ENCODE results near the gene DHX58. TPM values are rescaled to one million over a fixed set of nuclear protein-coding genes. Genes with fewer than 3 reads are reported as not detected.

The DHX58 gene
- polyA plus RNA-seq, 1 of the 3 experiments (the other 2 are of a cell fraction), result 1.2 TPM

DNA sequence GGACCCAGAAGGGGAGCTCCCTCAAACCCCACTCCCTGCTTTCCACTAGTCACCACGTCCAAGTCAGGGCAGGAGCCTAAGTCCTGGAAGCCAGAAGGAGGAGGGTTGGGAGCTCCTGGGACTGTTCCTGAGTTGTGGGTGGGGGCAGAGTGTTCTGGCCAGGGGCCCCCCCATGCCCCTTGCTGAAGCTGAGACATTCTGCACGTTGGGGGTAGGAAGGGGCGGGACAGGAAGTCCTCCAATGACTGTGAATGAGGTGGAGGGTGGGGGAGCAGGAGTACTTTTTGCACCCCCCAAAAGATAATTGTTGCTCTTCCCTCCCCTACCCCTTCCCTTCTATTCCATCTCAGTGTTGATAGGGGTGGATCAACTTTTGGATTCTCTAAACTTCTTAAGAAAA lies 40.7 kb downstream of the DHX58 start:
- H3K27ac ChIP-seq (ENCODE audit: low read depth in 2 of 2, low read length in 1 of 2), result no peak overlapping the region
- H4K20me1 ChIP-seq (ENCODE audit: insufficient read depth), result no peaks in the 10 kb centered on the region
- WGBS (ENCODE audit: low lambda C conversion rate), result 42% methylated on average over 3 of the region's 3 CpGs
- TF ChIP-seq, protein P1, sequence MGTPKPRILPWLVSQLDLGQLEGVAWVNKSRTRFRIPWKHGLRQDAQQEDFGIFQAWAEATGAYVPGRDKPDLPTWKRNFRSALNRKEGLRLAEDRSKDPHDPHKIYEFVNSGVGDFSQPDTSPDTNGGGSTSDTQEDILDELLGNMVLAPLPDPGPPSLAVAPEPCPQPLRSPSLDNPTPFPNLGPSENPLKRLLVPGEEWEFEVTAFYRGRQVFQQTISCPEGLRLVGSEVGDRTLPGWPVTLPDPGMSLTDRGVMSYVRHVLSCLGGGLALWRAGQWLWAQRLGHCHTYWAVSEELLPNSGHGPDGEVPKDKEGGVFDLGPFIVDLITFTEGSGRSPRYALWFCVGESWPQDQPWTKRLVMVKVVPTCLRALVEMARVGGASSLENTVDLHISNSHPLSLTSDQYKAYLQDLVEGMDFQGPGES (IDR thresholded peaks at IDR 0.05; ENCODE audit: low read depth, low read length), result no peak
- TF ChIP-seq NFIC (IDR thresholded peaks at IDR 0.05; ENCODE audit: borderline replicate concordance) (no peak), YY1 (IDR thresholded peaks at IDR 0.05; ENCODE audit: low read depth) (no peak), MXI1 (IDR thresholded peaks at IDR 0.05; ENCODE audit: low read depth, low read length) (no peak), MEF2A (IDR thresholded peaks at IDR 0.05; ENCODE audit: borderline replicate concordance, low read depth) (no peak), TCF12 (IDR thresholded peaks at IDR 0.05) (no peak), FOSL2 (IDR thresholded peaks at IDR 0.05; ENCODE audit: borderline replicate concordance, low read depth) (no peak)
- no peaks in the 10 kb centered on the region for H3K9me3 ChIP-seq
- no peak overlapping the region for H3K9ac ChIP-seq
- no peak for DNase-seq
- ChIA-PET CTCF (interaction anchor here (0.6 to 4.5 kb wide), 17 partner anchors 9 to 112 kb away, joined by 3 to 20 read pairs (median 5); partner anchors contain the start of gene NKIRAS2), POLR2A (no interaction called here)
- no peaks in the 10 kb centered on the region for H3K27me3 ChIP-seq (ENCODE audit: insufficient read depth)
- no peaks in the 10 kb centered on the region for H3K79me2 ChIP-seq (ENCODE audit: insufficient read depth)
- peak overlapping the region in 1 of 2 experiments; percentile 42; a peak in 1 of 4 replicates for H3K4me3 ChIP-seq (ENCODE audit: low read depth in 2 of 2, low read length in 1 of 2)
- no peaks in the 10 kb centered on the region for H3K36me3 ChIP-seq (replicated peaks in 1 of 2; ENCODE audit: control insufficient read depth in 1 of 2, insufficient read depth in 2 of 2, low read length in 1 of 2)
- H3K9me2 ChIP-seq, result no peaks in the 10 kb centered on the region
- peak overlapping the region; percentile 52 for H3K4me2 ChIP-seq
- 0 out of 2 replicates have a peak overlapping the region, but pooled peaks have one; percentile 51 for H2AFZ ChIP-seq (ENCODE audit: low read depth)
- H3F3A ChIP-seq (replicated peaks; ENCODE audit: insufficient read depth), result peaks cover 6% of the 10 kb centered on the region
- H3K4me1 ChIP-seq (ENCODE audit: control insufficient read depth in 1 of 2, insufficient read depth in 2 of 2, low read depth in 1 of 2, low read length in 1 of 2), result peaks cover 0 to 12% of the 10 kb centered on the region in 2 experiments; a peak in 1 of 4 replicates

DNA sequence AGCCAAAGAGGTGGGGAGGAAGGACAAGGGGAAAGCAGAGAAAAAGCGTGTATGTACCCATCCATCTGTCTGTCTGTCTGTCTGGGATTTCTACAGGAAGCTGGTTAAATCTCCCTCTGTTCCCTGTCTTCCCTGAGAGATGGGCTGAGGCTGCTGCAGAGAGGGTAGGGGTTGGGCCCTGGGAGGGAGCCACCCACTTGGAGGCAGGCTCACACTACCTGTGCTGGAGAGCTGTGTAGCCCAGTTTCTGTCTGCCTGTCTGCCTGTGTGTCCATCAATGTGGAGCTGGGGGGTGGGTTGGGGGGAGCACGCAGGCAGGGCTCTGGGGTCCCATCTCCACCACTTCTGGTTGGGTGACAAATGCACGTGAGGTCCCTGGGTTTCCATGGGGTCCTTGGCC lies 43.5 kb downstream of the DHX58 start:
- Histone ChIP-seq H3K9me3 (no peaks in the 10 kb centered on the region), H3K4me3 (ENCODE audit: low read depth in 2 of 2, low read length in 1 of 2) (no peak overlapping the region), H3K4me1 (ENCODE audit: control insufficient read depth in 1 of 2, insufficient read depth in 2 of 2, low read depth in 1 of 2, low read length in 1 of 2) (peaks cover 0 to 12% of the 10 kb centered on the region in 2 experiments; a peak in 1 of 4 replicates), H3K27me3 (ENCODE audit: insufficient read depth) (no peaks in the 10 kb centered on the region), H4K20me1 (ENCODE audit: insufficient read depth) (no peaks in the 10 kb centered on the region), H3F3A (replicated peaks; ENCODE audit: insufficient read depth) (peaks cover 6% of the 10 kb centered on the region), H2AFZ (ENCODE audit: low read depth) (no peak overlapping the region), H3K9ac (no peak overlapping the region), H3K9me2 (no peaks in the 10 kb centered on the region), H3K4me2 (no peak overlapping the region), H3K27ac (ENCODE audit: low read depth in 2 of 2, low read length in 1 of 2) (no peak overlapping the region), H3K79me2 (ENCODE audit: insufficient read depth) (no peaks in the 10 kb centered on the region), H3K36me3 (replicated peaks in 1 of 2; ENCODE audit: control insufficient read depth in 1 of 2, insufficient read depth in 2 of 2, low read length in 1 of 2) (no peaks in the 10 kb centered on the region)
- CTCF ChIA-PET, result interaction anchor here (1.6 to 5.3 kb wide), 10 partner anchors 8 to 111 kb away, joined by 5 to 187 read pairs (median 15); partner anchors contain the start of genes DHX58, DNAJC7, NKIRAS2 and ZNF385C
- TF ChIP-seq, protein P2, sequence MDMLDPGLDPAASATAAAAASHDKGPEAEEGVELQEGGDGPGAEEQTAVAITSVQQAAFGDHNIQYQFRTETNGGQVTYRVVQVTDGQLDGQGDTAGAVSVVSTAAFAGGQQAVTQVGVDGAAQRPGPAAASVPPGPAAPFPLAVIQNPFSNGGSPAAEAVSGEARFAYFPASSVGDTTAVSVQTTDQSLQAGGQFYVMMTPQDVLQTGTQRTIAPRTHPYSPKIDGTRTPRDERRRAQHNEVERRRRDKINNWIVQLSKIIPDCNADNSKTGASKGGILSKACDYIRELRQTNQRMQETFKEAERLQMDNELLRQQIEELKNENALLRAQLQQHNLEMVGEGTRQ (IDR thresholded peaks at IDR 0.05; ENCODE audit: borderline replicate concordance, low read depth, low read length), result no peak
- TF ChIP-seq, protein P3, sequence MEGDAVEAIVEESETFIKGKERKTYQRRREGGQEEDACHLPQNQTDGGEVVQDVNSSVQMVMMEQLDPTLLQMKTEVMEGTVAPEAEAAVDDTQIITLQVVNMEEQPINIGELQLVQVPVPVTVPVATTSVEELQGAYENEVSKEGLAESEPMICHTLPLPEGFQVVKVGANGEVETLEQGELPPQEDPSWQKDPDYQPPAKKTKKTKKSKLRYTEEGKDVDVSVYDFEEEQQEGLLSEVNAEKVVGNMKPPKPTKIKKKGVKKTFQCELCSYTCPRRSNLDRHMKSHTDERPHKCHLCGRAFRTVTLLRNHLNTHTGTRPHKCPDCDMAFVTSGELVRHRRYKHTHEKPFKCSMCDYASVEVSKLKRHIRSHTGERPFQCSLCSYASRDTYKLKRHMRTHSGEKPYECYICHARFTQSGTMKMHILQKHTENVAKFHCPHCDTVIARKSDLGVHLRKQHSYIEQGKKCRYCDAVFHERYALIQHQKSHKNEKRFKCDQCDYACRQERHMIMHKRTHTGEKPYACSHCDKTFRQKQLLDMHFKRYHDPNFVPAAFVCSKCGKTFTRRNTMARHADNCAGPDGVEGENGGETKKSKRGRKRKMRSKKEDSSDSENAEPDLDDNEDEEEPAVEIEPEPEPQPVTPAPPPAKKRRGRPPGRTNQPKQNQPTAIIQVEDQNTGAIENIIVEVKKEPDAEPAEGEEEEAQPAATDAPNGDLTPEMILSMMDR (IDR thresholded peaks at IDR 0.05), result no peak
- TF ChIP-seq RAD21 (IDR thresholded peaks at IDR 0.05; ENCODE audit: low read length), result no peak
- TF ChIP-seq FOXM1 (IDR thresholded peaks at IDR 0.05; ENCODE audit: low read depth), result no peak
- no peak for TF ChIP-seq RXRA (IDR thresholded peaks at IDR 0.05; ENCODE audit: borderline replicate concordance, low read depth)
- TF ChIP-seq TAF1 (IDR thresholded peaks at IDR 0.05; ENCODE audit: borderline replicate concordance, low read depth, low read length), result no peak
- no peak for TF ChIP-seq RFX5 (IDR thresholded peaks at IDR 0.05; ENCODE audit: low read length)
- 73% methylated on average over 3 of the region's 3 CpGs for WGBS (ENCODE audit: low lambda C conversion rate)
- no peak for DNase-seq
- POLR2A ChIA-PET, result no interaction called here

Measured in SK-N-SH (cell line).